GM19193 (cell line): ENCODE results near the gene SLC6A9.

Experiments
- POLR2A ChIP-seq: IDR thresholded peaks from 4 replicates; pipeline ENCODE4 v1.6.1; 2011; ENCODE audit not compliant: insufficient read depth, insufficient read length; ENCODE audit errors: extremely low read depth

SLC6A9 gene

GRCh38 chr1:43947061-43947873 is 84.0 kb downstream of the SLC6A9 start:
- TF ChIP-seq POLR2A, result no peak
